Transverse colon (tissue), 4 donors: Measurements from ENCODE around the gene ROCK1.

ENCODE experiments used
- POLR2A ChIP-seq: fragments of 450-650 bp; IDR thresholded peaks from one replicate; pipeline ENCODE4 v1.6.1; 2016; ENCODE audit warnings: antibody characterized with exemption, mild to moderate bottlenecking, moderate library complexity
- POLR2AphosphoS5 ChIP-seq, 3 donors: sonication (generic); formaldehyde crosslinking; IDR thresholded peaks; one replicate each; pipeline ENCODE4 v1.6.1; 2016; ENCODE audit warnings: antibody characterized with exemption in 3 of 3
- TF ChIP-seq, protein P1 (sequence below), 5 experiments: fragments of 200-600 bp in 3 of 5; fragments of 450-650 bp in 2 of 5; sonication (generic) in 3 of 5; IDR thresholded peaks; 1 replicate in 2 of 5; 2 replicates in 3 of 5; pipeline ENCODE4 v1.5.1; 2016 to 2017; ENCODE audit warnings: antibody characterized with exemption in 5 of 5, inconsistent platforms in 3 of 5, mild to moderate bottlenecking in 2 of 5, moderate library complexity in 1 of 5

GRCh38 chr18:21115519-21116411, 4.2 kb upstream of the ROCK1 start:
- TF ChIP-seq POLR2AphosphoS5 (IDR thresholded peaks at IDR 0.05), result no peak
- TF ChIP-seq POLR2A, result no peak
- TF ChIP-seq, protein P1, sequence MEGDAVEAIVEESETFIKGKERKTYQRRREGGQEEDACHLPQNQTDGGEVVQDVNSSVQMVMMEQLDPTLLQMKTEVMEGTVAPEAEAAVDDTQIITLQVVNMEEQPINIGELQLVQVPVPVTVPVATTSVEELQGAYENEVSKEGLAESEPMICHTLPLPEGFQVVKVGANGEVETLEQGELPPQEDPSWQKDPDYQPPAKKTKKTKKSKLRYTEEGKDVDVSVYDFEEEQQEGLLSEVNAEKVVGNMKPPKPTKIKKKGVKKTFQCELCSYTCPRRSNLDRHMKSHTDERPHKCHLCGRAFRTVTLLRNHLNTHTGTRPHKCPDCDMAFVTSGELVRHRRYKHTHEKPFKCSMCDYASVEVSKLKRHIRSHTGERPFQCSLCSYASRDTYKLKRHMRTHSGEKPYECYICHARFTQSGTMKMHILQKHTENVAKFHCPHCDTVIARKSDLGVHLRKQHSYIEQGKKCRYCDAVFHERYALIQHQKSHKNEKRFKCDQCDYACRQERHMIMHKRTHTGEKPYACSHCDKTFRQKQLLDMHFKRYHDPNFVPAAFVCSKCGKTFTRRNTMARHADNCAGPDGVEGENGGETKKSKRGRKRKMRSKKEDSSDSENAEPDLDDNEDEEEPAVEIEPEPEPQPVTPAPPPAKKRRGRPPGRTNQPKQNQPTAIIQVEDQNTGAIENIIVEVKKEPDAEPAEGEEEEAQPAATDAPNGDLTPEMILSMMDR (IDR thresholded peaks at IDR 0.05), result no peak
